Measurements from ENCODE around the gene C17orf114.

The C17orf114 gene

GRCh38 chr17:4788159-4788806 lies 13.8 kb downstream of the C17orf114 start:
- in situ Hi-C loops (cut with MboI; ENCODE audit: low sequenced_read_pairs) = no loop called here

GRCh38 chr17:4786516-4786915 lies 15.6 kb downstream of the C17orf114 start:
- in situ Hi-C loops (cut with MboI; ENCODE audit: low sequenced_read_pairs) = no loop called here

GRCh38 chr17:4786106-4786511 lies 16.0 kb downstream of the C17orf114 start, which contains the start of gene VMO1:
VMO1 (minus strand) TSS chr17:4786364; CDS start chr17:4786352, 12 bp downstream.
- in situ Hi-C loops (cut with MboI; ENCODE audit: low sequenced_read_pairs) = no loop called here

GRCh38 chr17:4785311-4786105 lies 16.6 kb downstream of the C17orf114 start:
- in situ Hi-C loops (cut with MboI; ENCODE audit: low sequenced_read_pairs) = no loop called here

GRCh38 chr17:4782652-4783051 lies 19.5 kb downstream of the C17orf114 start:
- in situ Hi-C loops (cut with MboI; ENCODE audit: low sequenced_read_pairs) = no loop called here

- in situ Hi-C loops (cut with MboI; ENCODE audit: low sequenced_read_pairs) = no loop called here
Observed at GRCh38 chr17:4780325-4780955, 21.7 kb downstream of the C17orf114 start.

- in situ Hi-C loops (cut with MboI; ENCODE audit: low sequenced_read_pairs) = no loop called here
Observed at GRCh38 chr17:4777969-4778760, 24.0 kb downstream of the C17orf114 start.

GRCh38 chr17:4772235-4772613 lies 29.9 kb downstream of the C17orf114 start:
- in situ Hi-C loops (cut with MboI; ENCODE audit: low sequenced_read_pairs) = no loop called here

GRCh38 chr17:4771519-4772234 lies 30.5 kb downstream of the C17orf114 start, which contains the start of gene TM4SF5:
TM4SF5 (plus strand) TSS chr17:4771886; CDS start chr17:4771923, 37 bp downstream.
- in situ Hi-C loops (cut with MboI; ENCODE audit: low sequenced_read_pairs) = no loop called here

- in situ Hi-C loops (cut with MboI; ENCODE audit: low sequenced_read_pairs) = no loop called here
Observed at GRCh38 chr17:4769628-4770027, 32.5 kb downstream of the C17orf114 start.

GRCh38 chr17:4768298-4768697 lies 33.8 kb downstream of the C17orf114 start:
- in situ Hi-C loops (cut with MboI; ENCODE audit: low sequenced_read_pairs) = no loop called here

GRCh38 chr17:4766723-4767122 lies 35.4 kb downstream of the C17orf114 start:
- in situ Hi-C loops (cut with MboI; ENCODE audit: low sequenced_read_pairs) = no loop called here

- in situ Hi-C loops (cut with MboI; ENCODE audit: low sequenced_read_pairs) = no loop called here
Observed at GRCh38 chr17:4766201-4766600, 35.9 kb downstream of the C17orf114 start.

GRCh38 chr17:4764595-4764994 lies 37.5 kb downstream of the C17orf114 start:
- in situ Hi-C loops (cut with MboI; ENCODE audit: low sequenced_read_pairs) = no loop called here

- in situ Hi-C loops (cut with MboI; ENCODE audit: low sequenced_read_pairs) = no loop called here
Observed at GRCh38 chr17:4759776-4760236, 42.3 kb downstream of the C17orf114 start.

GRCh38 chr17:4753392-4753791 lies 48.7 kb downstream of the C17orf114 start:
- in situ Hi-C loops (cut with MboI; ENCODE audit: low sequenced_read_pairs) = no loop called here

GRCh38 chr17:4751932-4752331 lies 50.2 kb downstream of the C17orf114 start:
- in situ Hi-C loops (cut with MboI; ENCODE audit: low sequenced_read_pairs) = no loop called here
